GM21717 (cell line): Measurements from ENCODE around the gene DLG3.

Experiments used
- ATAC-seq: cut with Tn5 transposase; IDR thresholded peaks from one replicate; pipeline ENCODE4 v1.9.1; 2021; ENCODE audit warnings: mild to moderate bottlenecking, moderate library complexity; ENCODE audit not compliant: unreplicated experiment

DLG3 gene

GRCh38 chrX:70476166-70476933 lies 31.7 kb downstream of the DLG3 start:
- no peak for ATAC-seq

DNA sequence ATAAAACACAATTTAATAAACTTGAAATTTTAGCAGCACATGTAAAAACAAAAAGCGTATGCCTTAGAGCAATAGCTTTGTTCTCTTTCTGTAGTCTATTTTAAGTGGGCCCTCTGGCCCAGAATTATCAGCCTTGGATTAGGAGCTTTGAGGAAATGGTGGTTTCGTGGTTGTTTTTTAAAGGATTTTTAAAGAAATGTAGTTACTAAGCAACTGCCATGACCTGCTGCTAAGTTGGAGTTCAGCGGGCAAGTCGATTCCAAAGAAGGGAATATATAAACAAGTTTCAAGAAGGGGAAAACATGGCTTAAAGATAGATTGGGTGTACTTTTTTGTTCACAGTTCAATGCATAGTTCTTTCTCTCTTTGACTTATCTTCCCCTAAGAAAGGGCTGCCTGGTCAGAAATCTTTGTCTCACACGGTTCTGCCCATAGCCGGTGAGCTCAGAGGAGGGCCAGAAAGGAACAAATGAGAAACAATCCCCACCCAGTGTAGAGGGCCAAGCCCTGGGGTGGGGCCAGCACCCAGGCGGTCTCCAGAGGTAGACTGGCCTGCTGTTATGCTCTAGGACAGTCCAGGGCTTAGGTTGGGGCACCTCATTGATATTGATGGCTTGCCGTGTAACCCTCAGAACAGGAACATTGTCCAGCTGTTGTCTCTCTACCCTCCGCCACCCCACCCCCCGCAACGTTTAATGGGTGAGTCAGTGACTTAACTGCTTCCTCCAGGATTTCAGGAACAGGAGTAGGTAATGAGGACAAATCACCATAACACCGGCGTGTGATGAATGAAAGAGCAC lies 32.5 kb downstream of the DLG3 start:
- no peak for ATAC-seq

GRCh38 chrX:70477734-70478075 lies 33.1 kb downstream of the DLG3 start:
- ATAC-seq, result no peak

DNA sequence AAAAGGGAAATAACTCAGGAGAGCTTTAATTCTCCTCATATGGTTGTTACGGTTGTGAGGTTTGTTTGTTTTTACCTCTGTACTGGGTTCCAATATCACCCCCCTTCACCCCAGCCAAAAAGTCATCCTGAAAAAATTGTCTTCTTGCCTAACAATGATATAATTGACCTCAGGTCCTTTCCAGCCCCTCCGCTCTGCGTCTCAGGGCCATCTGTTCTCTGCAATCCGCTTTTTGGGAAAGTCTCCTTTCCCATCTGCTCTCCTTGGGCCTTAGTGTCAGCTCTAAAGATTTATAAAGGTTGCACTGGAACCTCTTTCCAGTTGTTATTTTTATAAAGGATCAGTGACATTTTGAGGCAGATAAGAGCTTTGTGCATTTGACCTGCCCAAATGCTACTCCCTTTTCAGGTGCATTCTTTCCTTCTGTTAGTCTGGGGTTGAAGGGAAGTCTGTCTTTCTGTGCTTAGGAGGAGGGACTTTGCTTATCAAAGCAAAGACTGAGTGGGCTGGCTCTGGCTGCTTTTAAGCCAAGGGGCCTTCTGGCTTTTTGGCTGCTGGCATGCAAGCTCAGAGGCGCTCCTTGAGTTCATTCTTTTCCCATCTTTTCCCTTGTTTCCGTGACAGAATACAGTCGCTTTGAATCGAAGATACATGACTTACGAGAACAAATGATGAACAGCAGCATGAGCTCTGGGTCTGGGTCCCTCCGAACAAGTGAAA lies 34.1 kb downstream of the DLG3 start:
- ATAC-seq, result no peak

DNA sequence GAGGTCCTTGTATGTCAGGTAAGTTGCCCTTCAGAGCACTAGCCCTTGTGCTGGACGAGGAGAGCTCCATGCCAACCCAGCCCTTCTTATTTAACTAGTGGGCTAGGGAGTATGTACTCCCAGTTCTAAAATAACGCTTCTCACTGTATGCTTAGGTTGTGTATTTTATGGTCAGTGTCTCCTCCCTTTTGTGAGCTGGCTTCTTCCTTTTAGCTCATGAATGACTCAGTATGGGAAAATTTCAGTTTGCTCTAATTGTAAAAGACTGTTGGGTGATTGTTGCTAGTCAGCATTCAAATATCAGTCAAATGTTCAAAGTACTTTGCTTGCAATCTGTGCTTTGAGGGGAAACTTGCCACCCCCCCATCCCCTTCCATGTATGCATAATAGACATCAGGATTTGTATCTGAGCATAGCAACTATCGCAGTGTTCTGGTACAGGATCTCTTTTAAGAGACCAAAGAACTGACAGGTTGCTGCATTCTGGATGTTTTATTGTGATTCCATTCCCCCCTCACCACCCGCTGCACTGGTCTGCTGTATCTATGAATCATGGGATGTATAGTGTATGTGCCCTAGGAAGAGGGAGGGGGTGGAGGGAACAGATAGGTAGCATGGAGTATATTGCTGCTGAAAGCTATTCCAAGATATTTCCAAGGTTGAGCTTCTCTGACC lies 34.7 kb downstream of the DLG3 start:
- no peak for ATAC-seq

DNA sequence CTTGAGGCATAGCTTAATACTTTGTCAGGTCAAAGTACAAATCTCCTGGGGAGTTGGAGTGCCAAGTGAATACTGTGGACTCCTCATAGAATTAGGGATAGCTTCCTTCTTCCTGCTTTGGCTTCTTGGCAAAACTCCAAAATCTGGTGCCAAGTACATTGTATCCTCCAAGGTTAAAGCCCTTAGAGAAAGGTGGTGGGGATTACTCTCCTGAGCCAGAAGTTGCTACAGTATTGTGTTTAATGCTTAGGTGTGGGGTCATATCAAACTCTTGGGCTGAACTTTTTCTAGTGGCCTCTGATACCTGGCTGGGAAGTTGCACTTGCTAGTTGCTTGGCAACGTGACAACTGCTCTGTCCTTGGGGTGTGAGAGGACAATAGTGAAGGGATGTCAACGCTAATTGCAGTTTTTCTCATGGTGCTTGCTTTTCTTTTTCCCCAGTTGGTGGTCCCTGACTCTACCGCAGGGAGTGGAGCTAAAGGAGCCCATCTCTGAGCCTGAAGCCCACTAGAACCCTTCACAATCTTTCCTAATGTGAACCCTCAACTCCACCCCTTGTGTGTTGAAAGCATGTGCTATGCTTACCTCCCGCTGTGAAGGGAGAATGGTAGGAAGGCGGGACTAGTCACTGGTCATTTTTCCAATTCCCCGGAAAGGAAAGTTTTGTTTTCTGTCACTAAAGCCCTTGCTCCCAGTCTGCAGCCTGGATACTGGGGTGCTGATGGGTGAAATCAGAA lies 35.5 kb downstream of the DLG3 start:
- ATAC-seq, result no peak

DNA sequence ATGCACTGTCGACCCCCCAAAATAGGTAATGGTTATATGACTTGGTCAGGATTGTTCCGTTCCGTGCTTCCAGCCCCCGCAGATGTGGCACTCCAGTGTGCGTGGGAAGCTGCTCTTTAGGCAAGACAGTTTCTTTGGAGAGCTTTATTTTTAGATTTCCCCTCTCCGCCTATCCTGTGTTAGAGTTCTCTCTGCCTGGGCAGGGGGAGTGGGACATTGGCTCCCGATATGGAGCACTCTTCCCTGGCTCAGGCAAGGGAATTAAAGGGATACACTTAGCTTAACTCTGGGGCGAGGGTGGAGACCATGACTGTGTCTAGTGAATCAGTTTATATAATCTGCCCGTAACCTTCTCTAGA lies 36.0 kb downstream of the DLG3 start:
- ATAC-seq, result no peak

DNA sequence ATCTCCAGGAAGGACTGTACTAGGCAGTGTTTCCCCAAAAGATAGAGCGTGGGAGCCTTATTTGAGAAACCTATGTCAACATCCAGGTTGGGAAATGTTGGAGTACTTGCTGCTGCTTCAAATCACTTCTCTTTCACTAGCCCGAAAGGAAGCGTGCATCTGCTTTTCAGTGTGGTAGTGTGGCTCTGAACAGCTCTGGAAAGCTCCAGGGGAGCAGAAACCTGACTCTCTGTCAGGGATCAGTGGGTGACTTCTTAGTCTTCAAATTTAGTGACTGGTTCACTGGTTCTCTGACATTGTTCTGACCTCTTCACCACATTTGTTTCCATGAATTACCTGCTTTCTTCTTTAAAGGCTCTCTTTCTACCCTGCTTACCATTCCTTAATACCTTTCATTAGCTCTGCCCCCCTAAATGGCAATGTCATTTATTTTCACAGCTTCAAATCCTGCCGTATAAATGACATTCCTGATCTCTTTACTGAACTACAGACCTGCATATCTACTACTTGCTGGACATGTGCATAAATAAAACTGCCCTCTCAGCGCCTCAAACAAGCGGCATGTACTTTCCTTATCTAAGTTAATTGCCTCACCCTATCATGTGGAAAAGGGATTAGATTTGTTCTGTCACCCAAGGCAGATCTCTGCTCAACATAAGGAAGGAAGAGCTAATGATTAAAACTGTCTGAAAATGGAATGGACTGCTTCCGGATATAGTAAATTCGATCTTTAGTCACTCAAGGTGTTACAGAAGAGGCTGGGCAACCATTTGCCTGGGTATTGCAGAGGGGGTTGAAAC lies 37.0 kb downstream of the DLG3 start:
- ATAC-seq, result no peak

GRCh38 chrX:70482300-70482699 lies 37.7 kb downstream of the DLG3 start:
- no peak for ATAC-seq

- ATAC-seq, result no peak
Measured at GRCh38 chrX:70485466-70485865, 40.8 kb downstream of the DLG3 start.

- ATAC-seq, result no peak
Measured at GRCh38 chrX:70488856-70489255, 44.2 kb downstream of the DLG3 start.

DNA sequence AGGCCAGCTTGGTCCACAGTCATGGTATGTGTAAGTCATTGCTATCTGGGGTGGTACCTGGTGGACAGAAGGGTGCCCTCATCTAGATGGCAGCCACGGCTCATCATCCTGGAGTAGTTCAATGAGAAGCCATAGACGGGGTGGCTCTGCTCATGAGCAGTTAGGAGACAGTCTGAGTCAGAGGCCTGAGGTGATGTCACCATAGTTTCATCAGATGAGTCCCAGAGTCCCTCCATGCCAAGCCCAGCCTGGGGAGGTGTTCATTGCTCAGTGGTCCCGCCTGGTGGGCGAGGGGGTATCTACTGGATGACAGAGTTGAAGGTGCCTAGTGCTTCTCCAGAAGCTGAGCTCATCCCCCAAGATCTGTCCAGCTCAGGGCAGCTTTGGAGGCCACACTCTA lies 49.8 kb downstream of the DLG3 start:
- ATAC-seq, result no peak

- ATAC-seq, result no peak
Measured at GRCh38 chrX:70496491-70496890, 51.9 kb downstream of the DLG3 start.

DNA sequence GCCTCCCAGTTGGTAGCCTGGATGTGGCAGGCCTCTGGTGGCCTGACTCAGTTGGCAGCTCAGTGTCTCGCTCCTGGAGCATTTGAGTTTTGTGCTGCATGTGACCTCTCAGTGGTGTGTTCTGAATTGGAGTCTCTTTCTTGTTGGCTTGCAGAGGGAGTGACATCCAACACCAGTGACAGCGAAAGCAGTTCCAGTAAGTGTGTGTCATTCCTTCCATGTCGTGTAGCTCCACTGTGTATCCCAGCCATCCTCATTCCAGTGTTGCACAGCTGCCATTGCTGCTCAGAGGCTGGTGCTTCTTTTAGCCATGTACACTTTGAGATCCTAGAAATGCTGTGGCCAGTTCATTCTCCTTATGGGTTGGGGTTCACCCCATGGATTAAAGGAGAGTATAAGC lies 52.4 kb downstream of the DLG3 start:
- ATAC-seq, result no peak

DNA sequence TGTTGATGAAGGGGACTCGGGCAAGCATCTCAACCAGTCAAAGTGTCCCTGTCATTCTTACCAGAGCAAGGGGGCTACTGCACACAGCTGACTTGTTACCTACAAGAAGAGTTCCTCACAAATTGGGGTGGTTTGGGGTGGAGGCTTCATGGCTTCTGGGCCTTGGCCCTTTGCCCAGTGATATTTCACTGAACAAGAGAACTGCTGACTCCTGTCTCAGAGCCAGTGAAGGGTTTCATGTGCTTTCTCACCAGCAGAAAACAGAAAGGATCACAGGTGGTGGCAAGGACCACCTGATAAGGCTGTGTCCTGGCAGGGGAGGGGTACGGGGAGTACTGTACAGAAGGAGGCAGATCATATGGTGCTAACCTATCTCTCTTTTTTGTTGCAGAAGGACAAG lies 53.5 kb downstream of the DLG3 start:
- no peak for ATAC-seq

DNA sequence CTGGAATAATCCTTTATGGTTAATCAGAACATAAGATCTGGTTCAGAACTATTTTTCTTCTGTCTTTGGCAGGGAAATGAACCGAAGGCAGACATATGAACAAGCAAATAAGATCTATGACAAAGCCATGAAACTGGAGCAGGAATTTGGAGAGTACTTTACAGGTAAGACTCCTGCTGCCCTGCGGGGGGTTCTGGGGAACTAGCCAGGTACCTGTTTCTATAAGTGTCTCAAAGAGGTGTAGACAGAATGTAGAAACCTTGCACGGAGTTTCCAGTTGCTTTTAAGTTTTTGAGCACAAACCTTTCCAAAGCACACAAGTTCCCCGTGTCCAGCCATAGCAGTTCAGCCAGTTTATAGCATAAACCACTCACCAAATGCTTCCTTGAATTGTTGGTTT lies 56.2 kb downstream of the DLG3 start:
- ATAC-seq, result no peak

- ATAC-seq, result no peak
Measured at GRCh38 chrX:70504772-70505450, 60.3 kb downstream of the DLG3 start.

- ATAC-seq, result no peak
Measured at GRCh38 chrX:70505451-70505841, 60.8 kb downstream of the DLG3 start.

DNA sequence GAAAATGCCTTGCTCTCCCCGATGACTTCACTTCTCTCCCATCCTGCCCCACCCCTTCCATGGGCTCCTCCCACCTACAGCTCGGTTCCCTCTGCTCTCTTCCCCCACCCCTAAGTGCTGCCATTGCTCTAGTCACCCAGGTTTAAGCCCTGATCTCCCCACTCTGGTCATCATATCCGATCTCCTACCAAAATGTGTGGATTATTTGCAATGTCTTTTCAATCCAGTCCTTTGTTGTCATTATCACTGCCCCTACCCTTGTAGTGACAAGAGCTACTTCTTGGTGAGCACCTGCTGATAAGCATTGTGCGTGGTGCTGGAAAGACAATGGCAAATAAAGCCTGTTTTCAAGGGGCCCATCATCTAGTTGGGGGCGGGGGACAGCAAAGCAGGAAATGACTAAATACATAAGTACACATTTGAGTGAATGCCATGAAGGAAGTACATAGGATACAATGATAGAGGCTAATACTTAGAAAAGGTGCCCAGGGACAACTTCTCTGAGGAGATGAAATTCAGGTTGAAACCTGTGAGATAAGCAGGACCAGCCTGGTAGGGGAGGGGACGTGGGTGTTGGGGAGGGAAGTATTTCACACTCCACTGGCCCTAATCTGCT lies 63.8 kb downstream of the DLG3 start:
- peak; percentile 61 for ATAC-seq
